Panc1 (cell line): ENCODE data around the gene SHC3. TPM values are rescaled to one million over a fixed set of nuclear protein-coding genes. Genes with fewer than 3 reads are reported as not detected.

Source experiments
- ATAC-seq: fragments of 200-7000 bp; cut with Tn5 transposase; 2 replicates; pipeline ENCODE4 v1.9.1; 2020; ENCODE audit warnings: mild to moderate bottlenecking, moderate library complexity
- BruUV-seq: library from RNA; stranded (reverse); fragments of 400-500 nt; replicated peaks from 2 replicates; lab custom pipeline; 2021; lab: Mats Ljungman, UMichigan
- CTCF ChIA-PET: fragments of 300-600 bp; sonication (Branson Sonifier 250); formaldehyde crosslinking; loops from one replicate; lab custom pipeline; 2022; ENCODE audit warnings: antibody characterized with exemption; lab: Charles Lee
- POLR2A ChIA-PET: fragments of 300-600 bp; sonication (Branson Sonifier 250); formaldehyde crosslinking; loops from one replicate; lab custom pipeline; 2022; ENCODE audit warnings: antibody characterized with exemption; lab: Charles Lee
- DNase-seq: peaks from one replicate; pipeline ENCODE4 v3.0.0-alpha.2; 2010; ENCODE audit warnings: low read depth, low spot score
- H3K27ac ChIP-seq: 2 replicates; pipeline ENCODE4 v1.5.1; 2011; ENCODE audit warnings: mild to moderate bottlenecking, low read length, inconsistent platforms
- H3K27me3 ChIP-seq: fragments of 200-500 bp; sonication (Bioruptor generic); 2 replicates; pipeline ENCODE4 v1.6.0; 2014; ENCODE audit warnings: low read length, inconsistent platforms; ENCODE audit not compliant: control insufficient read depth, insufficient read depth
- H3K36me3 ChIP-seq: fragments of 200-500 bp; sonication (Bioruptor generic); 2 replicates; pipeline ENCODE4 v1.5.1; 2014; ENCODE audit warnings: inconsistent platforms, mild to moderate bottlenecking, low read length, moderate library complexity; ENCODE audit not compliant: control insufficient read depth, insufficient read depth
- H3K4me1 ChIP-seq: 2 replicates; pipeline ENCODE4 v1.5.1; 2011; ENCODE audit warnings: inconsistent platforms, mild to moderate bottlenecking, low read length, moderate library complexity; ENCODE audit not compliant: control insufficient read depth, insufficient read depth
- H3K4me3 ChIP-seq, 2 experiments: 2 replicates each; pipeline ENCODE4 v1.5.1; 2011 to 2012; ENCODE audit warnings: low read depth in 2 of 2, low read length in 2 of 2, mild to moderate bottlenecking in 2 of 2, inconsistent platforms in 1 of 2, moderate library complexity in 1 of 2
- H3K9me3 ChIP-seq: fragments of 200-500 bp; sonication (Bioruptor generic); 2 replicates; pipeline ENCODE4 v1.5.1; 2014; ENCODE audit warnings: low read depth, mild to moderate bottlenecking, inconsistent platforms, low read length, moderate library complexity; ENCODE audit not compliant: control insufficient read depth, insufficient read depth
- CTCF ChIP-seq: fragments of 450-650 bp; IDR thresholded peaks from 2 replicates; pipeline ENCODE4 v1.5.1; 2017; ENCODE audit warnings: mild to moderate bottlenecking
- POLR2AphosphoS5 ChIP-seq: IDR thresholded peaks from 2 replicates; pipeline ENCODE4 v1.6.1; 2012; ENCODE audit warnings: mild to moderate bottlenecking, low read depth, low read length, moderate library complexity
- REST ChIP-seq, 2 experiments: IDR thresholded peaks; 2 replicates each; pipeline ENCODE4 v1.6.1; 2011 to 2012; ENCODE audit warnings: low read depth in 2 of 2, control low read depth in 1 of 2, low read length in 1 of 2, mild to moderate bottlenecking in 1 of 2, moderate library complexity in 1 of 2; ENCODE audit not compliant: insufficient read depth in 1 of 2
- SIN3A ChIP-seq: IDR thresholded peaks from 2 replicates; pipeline ENCODE4 v1.6.1; 2012; ENCODE audit warnings: low read depth, mild to moderate bottlenecking, low read length, moderate library complexity, borderline replicate concordance; ENCODE audit not compliant: insufficient read depth
- TCF7L2 ChIP-seq: IDR thresholded peaks from 2 replicates; pipeline ENCODE4 v1.6.1; 2011; ENCODE audit warnings: mild to moderate bottlenecking, low read depth, low read length, inconsistent platforms
- in situ Hi-C: cut with HindIII; loops from 2 replicates; pipeline ENCODE4 v1.10.0; 2016; ENCODE audit warnings: low sequenced_read_pairs, low pct_unique_long_range_greater_than_20kb
- intact Hi-C: fragments of 100-400 bp; cut with micrococcal nuclease; formaldehyde crosslinking; loops from one replicate; pipeline ENCODE4 v1.10.0; 2022; ENCODE audit not compliant: unreplicated experiment
- total RNA-seq: library from RNA; stranded (reverse); gene quantifications from one replicate; pipeline ENCODE4 v1.2.1, GENCODE V29; 2021; ENCODE audit not compliant: unreplicated experiment

SHC3 gene
- total RNA-seq, 1 experiment from 2014 or later: 1.7 TPM

- no peaks in the 10 kb centered on the region for H3K36me3 ChIP-seq
- CTCF ChIA-PET: no interaction called here
Measured at GRCh38 chr9:89029788-89030187, 148.8 kb downstream of the SHC3 start.

GRCh38 chr9:89026876-89027275, 151.7 kb downstream of the SHC3 start:
- intact Hi-C loops: loop anchor here (10.0 kb wide), 1 partner anchor 248 kb away; no protein-coding TSS in a partner anchor
- Histone ChIP-seq H3K27me3 (no peaks in the 10 kb centered on the region), H3K4me1 (no peaks in the 10 kb centered on the region), H3K27ac (no peak overlapping the region), H3K9me3 (peaks cover 3% of the 10 kb centered on the region; the same call in 1 of the 2 replicates), H3K4me3 (no peak overlapping the region), H3K36me3 (no peaks in the 10 kb centered on the region)
- DNase-seq (no peak), ATAC-seq (no peak)
- ChIA-PET POLR2A (no interaction called here), CTCF (no interaction called here)
- no peak for TF ChIP-seq POLR2AphosphoS5
- no peak for TF ChIP-seq TCF7L2
- no peak for TF ChIP-seq SIN3A
- no peak for TF ChIP-seq CTCF
- TF ChIP-seq REST (IDR thresholded peaks at IDR 0.05; ENCODE audit: insufficient read depth in 1 of 2, low read depth in 2 of 2, low read length in 1 of 2): no peak
- no TSS peak for BruUV-seq
- in situ Hi-C loops: no loop called here

More at GRCh38 chr9:89029788-89030187, 148.8 kb downstream of the SHC3 start:
- no peaks in the 10 kb centered on the region for H3K4me1 ChIP-seq
- in situ Hi-C loops: no loop called here
- intact Hi-C loops: loop anchor here (10.0 kb wide), 1 partner anchor 245 kb away; no protein-coding TSS in a partner anchor
- no TSS peak for BruUV-seq
- no peak overlapping the region for H3K27ac ChIP-seq
- no peaks in the 10 kb centered on the region for H3K27me3 ChIP-seq
- no peak overlapping the region for H3K4me3 ChIP-seq
- no peak for DNase-seq
- no peak for TF ChIP-seq TCF7L2
- TF ChIP-seq SIN3A: no peak
- no peak for TF ChIP-seq REST (IDR thresholded peaks at IDR 0.05; ENCODE audit: insufficient read depth in 1 of 2, low read depth in 2 of 2, low read length in 1 of 2)
- TF ChIP-seq POLR2AphosphoS5: no peak
- TF ChIP-seq CTCF: no peak
- ATAC-seq: no peak
- peaks cover 3% of the 10 kb centered on the region; the same call in 1 of the 2 replicates for H3K9me3 ChIP-seq
- POLR2A ChIA-PET: no interaction called here
